Vagina (tissue), 2 donors: Measurements from ENCODE around the gene WNK2.

Source experiments
- POLR2A ChIP-seq, 2 donors: fragments of 450-650 bp; IDR thresholded peaks; one replicate each; pipeline ENCODE4 v1.6.1; 2017; ENCODE audit warnings: antibody characterized with exemption in 2 of 2, mild to moderate bottlenecking in 2 of 2, moderate library complexity in 2 of 2
- TF ChIP-seq, protein P1 (sequence below), 3 experiments: fragments of 450-650 bp in 2 of 3; fragments of 200-600 bp in 1 of 3; sonication (generic) in 1 of 3; IDR thresholded peaks; one replicate each; pipeline ENCODE4 v1.5.1; 2017 to 2019; ENCODE audit warnings: antibody characterized with exemption in 3 of 3, mild to moderate bottlenecking in 2 of 3, moderate library complexity in 2 of 3

DNA sequence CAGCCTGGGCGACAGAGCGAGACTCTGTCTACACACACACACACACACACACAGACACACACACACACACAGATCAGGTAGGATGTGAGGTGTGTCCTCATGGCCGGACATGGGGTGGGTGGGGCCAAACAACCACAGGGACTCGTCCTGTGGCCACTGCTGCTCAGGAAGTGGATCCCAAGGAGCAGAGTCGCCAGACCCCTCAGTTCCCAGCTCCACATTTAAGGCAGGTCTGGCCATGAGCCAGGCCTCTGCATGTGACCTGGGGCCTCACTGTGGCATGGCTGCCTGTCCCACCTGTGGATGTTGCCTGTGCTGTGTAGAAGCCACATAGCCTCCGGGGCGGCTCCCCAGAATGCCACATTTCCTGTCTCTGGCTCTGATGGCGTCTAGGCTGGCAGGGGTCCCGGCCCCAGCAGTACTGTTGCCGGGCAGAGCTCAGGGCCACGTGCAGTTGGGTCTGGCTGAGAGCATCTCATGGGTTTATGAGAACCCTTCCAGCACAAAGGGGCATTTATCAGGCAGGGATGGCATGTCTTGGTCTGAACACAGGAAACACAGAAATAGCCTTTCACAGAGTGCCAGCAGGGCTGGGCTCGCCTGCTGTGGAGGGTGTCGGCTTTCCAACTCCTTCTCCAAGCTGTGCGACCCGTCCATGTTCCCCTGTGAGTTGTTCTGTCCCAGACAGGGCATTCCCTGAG is 40.0 kb upstream of the WNK2 start:
- TF ChIP-seq, protein P1, sequence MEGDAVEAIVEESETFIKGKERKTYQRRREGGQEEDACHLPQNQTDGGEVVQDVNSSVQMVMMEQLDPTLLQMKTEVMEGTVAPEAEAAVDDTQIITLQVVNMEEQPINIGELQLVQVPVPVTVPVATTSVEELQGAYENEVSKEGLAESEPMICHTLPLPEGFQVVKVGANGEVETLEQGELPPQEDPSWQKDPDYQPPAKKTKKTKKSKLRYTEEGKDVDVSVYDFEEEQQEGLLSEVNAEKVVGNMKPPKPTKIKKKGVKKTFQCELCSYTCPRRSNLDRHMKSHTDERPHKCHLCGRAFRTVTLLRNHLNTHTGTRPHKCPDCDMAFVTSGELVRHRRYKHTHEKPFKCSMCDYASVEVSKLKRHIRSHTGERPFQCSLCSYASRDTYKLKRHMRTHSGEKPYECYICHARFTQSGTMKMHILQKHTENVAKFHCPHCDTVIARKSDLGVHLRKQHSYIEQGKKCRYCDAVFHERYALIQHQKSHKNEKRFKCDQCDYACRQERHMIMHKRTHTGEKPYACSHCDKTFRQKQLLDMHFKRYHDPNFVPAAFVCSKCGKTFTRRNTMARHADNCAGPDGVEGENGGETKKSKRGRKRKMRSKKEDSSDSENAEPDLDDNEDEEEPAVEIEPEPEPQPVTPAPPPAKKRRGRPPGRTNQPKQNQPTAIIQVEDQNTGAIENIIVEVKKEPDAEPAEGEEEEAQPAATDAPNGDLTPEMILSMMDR (IDR thresholded peaks at IDR 0.05), result no peak
- no peak for TF ChIP-seq POLR2A (IDR thresholded peaks at IDR 0.05)
